Neuronal stem cell (in vitro differentiated cells): ENCODE data around the gene DCAF7.

Source experiments
- DNase-seq: peaks from one replicate; pipeline ENCODE4 v3.0.0-alpha.2; 2013; ENCODE audit warnings: low spot score
- H2AFZ ChIP-seq: one replicate; pipeline ENCODE4 v1.6.1; 2013; ENCODE audit warnings: mild to moderate bottlenecking, low read length, inconsistent platforms
- H2AK5ac ChIP-seq: 2 replicates; pipeline ENCODE4 v1.6.1; 2013; ENCODE audit warnings: low read depth, mild to moderate bottlenecking, inconsistent platforms, low read length, moderate library complexity, mixed read lengths
- H2BK120ac ChIP-seq: 2 replicates; pipeline ENCODE4 v1.6.1; 2013; ENCODE audit warnings: low read depth, mild to moderate bottlenecking, inconsistent platforms, low read length, moderate library complexity, mixed read lengths
- H2BK12ac ChIP-seq: one replicate; pipeline ENCODE4 v1.6.1; 2013; ENCODE audit warnings: low read length, inconsistent platforms
- H2BK15ac ChIP-seq: 2 replicates; pipeline ENCODE4 v1.6.1; 2013; ENCODE audit warnings: mild to moderate bottlenecking, low read length, inconsistent platforms, mixed read lengths
- H2BK5ac ChIP-seq: one replicate; pipeline ENCODE4 v1.6.1; 2013; ENCODE audit warnings: inconsistent platforms, mild to moderate bottlenecking, low read length, moderate library complexity
- H3K14ac ChIP-seq: one replicate; pipeline ENCODE4 v1.6.1; 2013; ENCODE audit warnings: low read length, inconsistent platforms
- H3K18ac ChIP-seq: 2 replicates; pipeline ENCODE4 v1.6.1; 2013; ENCODE audit warnings: low read length, inconsistent platforms
- H3K23ac ChIP-seq: 2 replicates; pipeline ENCODE4 v1.6.1; 2013; ENCODE audit warnings: low read depth, mild to moderate bottlenecking, mixed read lengths, low read length, inconsistent platforms; ENCODE audit not compliant: poor library complexity
- H3K27ac ChIP-seq: replicated peaks from 3 replicates; pipeline ENCODE4 v1.5.1; 2013; ENCODE audit warnings: low read length, inconsistent platforms
- H3K27me3 ChIP-seq, 3 experiments: 2 replicates each; pipeline ENCODE4 v1.6.1; 2013; ENCODE audit warnings: low read length in 3 of 3, mild to moderate bottlenecking in 2 of 3, inconsistent platforms in 1 of 3, low read depth in 1 of 3, mixed read lengths in 1 of 3, moderate library complexity in 1 of 3; ENCODE audit not compliant: control insufficient read depth in 3 of 3, insufficient read depth in 3 of 3
- H3K36me3 ChIP-seq, 2 donors: replicated peaks in 1 of 2; 2 replicates each; pipeline ENCODE4 v1.6.1; 2013; ENCODE audit warnings: low read length in 2 of 2; ENCODE audit not compliant: control insufficient read depth in 2 of 2, insufficient read depth in 2 of 2
- H3K4ac ChIP-seq: 2 replicates; pipeline ENCODE4 v1.6.1; 2013; ENCODE audit warnings: inconsistent platforms, mild to moderate bottlenecking, low read length, moderate library complexity
- H3K4me1 ChIP-seq, 2 donors: 1 replicate in 1 of 2; 2 replicates in 1 of 2; pipeline ENCODE4 v1.6.1; 2013; ENCODE audit warnings: low read length in 2 of 2, low read depth in 1 of 2; ENCODE audit not compliant: control insufficient read depth in 2 of 2, insufficient read depth in 1 of 2
- H3K4me2 ChIP-seq: one replicate; pipeline ENCODE4 v1.6.1; 2013; ENCODE audit warnings: mild to moderate bottlenecking, low read length, inconsistent platforms; ENCODE audit not compliant: insufficient read depth, poor library complexity, severe bottlenecking
- H3K4me3 ChIP-seq, 2 donors: 2 replicates each; pipeline ENCODE4 v1.5.1; 2013; ENCODE audit warnings: low read length in 2 of 2, mild to moderate bottlenecking in 2 of 2, inconsistent platforms in 1 of 2, moderate library complexity in 1 of 2
- H3K79me1 ChIP-seq: one replicate; pipeline ENCODE4 v1.6.1; 2013; ENCODE audit warnings: low read depth, mild to moderate bottlenecking, inconsistent platforms, low read length, moderate library complexity
- H3K9ac ChIP-seq: one replicate; pipeline ENCODE4 v1.6.1; 2013; ENCODE audit warnings: mild to moderate bottlenecking, low read depth, low read length, inconsistent platforms; ENCODE audit not compliant: poor library complexity
- H3K9me3 ChIP-seq, 2 donors: replicated peaks in 1 of 2; 2 replicates each; pipeline versions ENCODE3 to v1.6.1; 2013; ENCODE audit warnings: low read length in 2 of 2, mild to moderate bottlenecking in 2 of 2, inconsistent platforms in 1 of 2, low read depth in 1 of 2, mixed read lengths in 1 of 2, moderate library complexity in 1 of 2; ENCODE audit not compliant: control insufficient read depth in 2 of 2, insufficient read depth in 1 of 2
- H4K8ac ChIP-seq: one replicate; pipeline ENCODE4 v1.6.1; 2013; ENCODE audit warnings: low read depth, mild to moderate bottlenecking, inconsistent platforms, low read length, moderate library complexity
- H4K91ac ChIP-seq: one replicate; pipeline ENCODE4 v1.6.1; 2013; ENCODE audit warnings: low read length, low read depth, mild to moderate bottlenecking, inconsistent platforms; ENCODE audit not compliant: poor library complexity
- WGBS, 2 donors: extraction: QIAGEN DNeasy Blood & Tissue Kit; methylation state at CpG; one replicate each; pipeline ENCODE4 v1.1.7; 2013; ENCODE audit warnings: missing lambda C conversion rate in 2 of 2, mixed read lengths in 1 of 2; ENCODE audit not compliant: insufficient read length in 2 of 2, insufficient replicate concordance in 1 of 2; ENCODE audit errors: extremely low coverage in 2 of 2; 5-methylcytosine and 5-hydroxymethylcytosine counted together

DCAF7 gene

DNA sequence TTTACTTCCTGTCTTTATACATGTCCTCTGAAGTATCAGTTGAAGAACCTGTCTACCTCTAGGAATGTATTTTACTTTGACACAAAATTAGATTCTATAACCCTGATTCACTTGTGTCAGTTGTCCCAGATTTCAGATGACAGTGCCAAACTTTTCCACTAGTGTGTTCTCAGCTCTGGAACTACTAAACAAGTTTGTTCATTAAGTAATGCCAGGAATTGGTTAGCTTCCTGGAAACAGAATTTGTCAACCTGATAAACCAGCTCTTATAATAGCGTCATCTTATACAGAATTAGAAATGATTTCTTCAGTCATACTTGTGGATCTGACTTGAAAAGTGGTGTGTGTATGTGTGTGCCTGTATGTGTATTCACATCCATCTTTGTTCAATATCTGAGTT lies 79.3 kb downstream of the DCAF7 start:
- Histone ChIP-seq H4K8ac (no peak overlapping the region), H2AFZ (no peak overlapping the region), H2AK5ac (no peak overlapping the region), H3K4me1 (peaks cover 4 to 14% of the 10 kb centered on the region in 2 donors), H2BK120ac (no peak overlapping the region), H3K4me2 (no peak overlapping the region), H2BK15ac (no peak overlapping the region), H3K4ac (no peak overlapping the region), H3K14ac (no peak overlapping the region), H3K4me3 (no peak overlapping the region), H3K23ac (no peak overlapping the region), H3K79me1 (peaks cover 2% of the 10 kb centered on the region), H3K27me3 (no peaks in the 10 kb centered on the region), H3K27ac (no peak overlapping the region), H2BK5ac (no peak overlapping the region), H3K9me3 (no peaks in the 10 kb centered on the region), H3K36me3 (peaks cover 0 to 25% of the 10 kb centered on the region in 2 donors), H4K91ac (no peak overlapping the region), H3K18ac (no peak overlapping the region), H3K9ac (no peak overlapping the region), H2BK12ac (no peak overlapping the region)
- no peak for DNase-seq
- no CpG with 5 or more reads among the region's 1 CpG for WGBS, 2 donors

DNA sequence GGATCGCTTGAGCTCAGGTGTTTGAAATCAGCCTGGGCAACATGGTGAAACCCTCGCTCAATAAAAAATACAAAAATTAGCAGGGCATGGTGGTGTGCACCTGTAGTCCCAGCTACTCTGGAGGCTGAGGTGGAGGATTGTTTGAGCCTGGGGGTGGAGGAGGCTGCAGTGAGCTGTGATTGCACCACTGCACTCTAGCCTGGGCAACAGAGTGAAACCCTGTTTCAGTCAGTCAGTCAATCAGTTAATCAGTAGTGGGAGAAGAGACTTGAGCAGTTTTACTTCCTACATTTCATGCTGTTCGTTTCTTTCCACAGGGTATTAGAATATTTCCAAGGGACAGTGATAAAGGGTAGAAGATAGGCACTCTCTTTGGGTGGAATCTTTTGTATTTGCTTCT lies 80.8 kb downstream of the DCAF7 start:
- H3K27ac ChIP-seq = no peak overlapping the region
- H2BK15ac ChIP-seq = no peak overlapping the region
- no peak overlapping the region for H4K91ac ChIP-seq
- WGBS, 2 donors = no CpG with 5 or more reads among the region's 3 CpGs
- H2BK120ac ChIP-seq = no peak overlapping the region
- no peak overlapping the region for H2BK12ac ChIP-seq
- DNase-seq = no peak
- no peak overlapping the region for H2AK5ac ChIP-seq
- no peak overlapping the region for H3K23ac ChIP-seq
- peaks cover 0 to 39% of the 10 kb centered on the region in 2 donors for H3K36me3 ChIP-seq
- no peak overlapping the region for H2AFZ ChIP-seq
- H3K79me1 ChIP-seq = peaks cover 2% of the 10 kb centered on the region
- no peak overlapping the region for H3K9ac ChIP-seq
- H3K9me3 ChIP-seq = no peaks in the 10 kb centered on the region
- H3K18ac ChIP-seq = no peak overlapping the region
- H4K8ac ChIP-seq = no peak overlapping the region
- no peak overlapping the region for H3K4me2 ChIP-seq
- peaks cover 4 to 12% of the 10 kb centered on the region in 2 donors for H3K4me1 ChIP-seq
- H3K4ac ChIP-seq = no peak overlapping the region
- H2BK5ac ChIP-seq = no peak overlapping the region
- no peak overlapping the region for H3K14ac ChIP-seq
- H3K4me3 ChIP-seq = no peak overlapping the region
- no peaks in the 10 kb centered on the region for H3K27me3 ChIP-seq

DNA sequence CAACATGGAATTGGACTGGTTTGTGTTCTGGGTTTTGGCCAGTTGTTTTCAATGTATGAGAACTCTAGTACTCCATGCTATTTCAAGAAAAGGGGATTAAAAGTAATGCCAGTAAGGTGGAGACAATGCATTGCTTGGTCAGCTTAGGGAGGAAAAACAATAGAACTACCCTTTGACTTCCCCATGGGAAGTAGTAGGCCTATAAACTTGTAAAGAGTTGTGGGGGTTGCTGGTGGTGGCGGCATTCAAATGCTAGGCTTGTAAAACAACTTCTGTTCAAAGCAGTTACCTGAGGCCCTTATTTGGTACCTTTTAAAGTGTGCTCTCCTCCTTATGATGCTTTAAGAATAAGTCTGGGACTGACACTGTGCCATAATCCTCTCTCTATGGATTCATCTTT lies 81.3 kb downstream of the DCAF7 start:
- peaks cover 4 to 12% of the 10 kb centered on the region in 2 donors for H3K4me1 ChIP-seq
- H2BK15ac ChIP-seq = no peak overlapping the region
- peaks cover 0 to 45% of the 10 kb centered on the region in 2 donors for H3K36me3 ChIP-seq
- H3K27me3 ChIP-seq = no peaks in the 10 kb centered on the region
- WGBS, 2 donors = no CpG with 5 or more reads among the region's 1 CpG
- H3K4ac ChIP-seq = no peak overlapping the region
- no peak overlapping the region for H4K91ac ChIP-seq
- no peak overlapping the region for H3K14ac ChIP-seq
- peaks cover 2% of the 10 kb centered on the region for H3K79me1 ChIP-seq
- H2AFZ ChIP-seq = no peak overlapping the region
- no peak overlapping the region for H3K4me3 ChIP-seq
- H2BK5ac ChIP-seq = no peak overlapping the region
- H2AK5ac ChIP-seq = no peak overlapping the region
- H2BK12ac ChIP-seq = no peak overlapping the region
- no peak overlapping the region for H3K23ac ChIP-seq
- H2BK120ac ChIP-seq = no peak overlapping the region
- no peak overlapping the region for H3K9ac ChIP-seq
- no peak overlapping the region for H3K4me2 ChIP-seq
- no peak overlapping the region for H4K8ac ChIP-seq
- no peak overlapping the region for H3K27ac ChIP-seq
- no peaks in the 10 kb centered on the region for H3K9me3 ChIP-seq
- no peak overlapping the region for H3K18ac ChIP-seq
- DNase-seq = no peak

DNA sequence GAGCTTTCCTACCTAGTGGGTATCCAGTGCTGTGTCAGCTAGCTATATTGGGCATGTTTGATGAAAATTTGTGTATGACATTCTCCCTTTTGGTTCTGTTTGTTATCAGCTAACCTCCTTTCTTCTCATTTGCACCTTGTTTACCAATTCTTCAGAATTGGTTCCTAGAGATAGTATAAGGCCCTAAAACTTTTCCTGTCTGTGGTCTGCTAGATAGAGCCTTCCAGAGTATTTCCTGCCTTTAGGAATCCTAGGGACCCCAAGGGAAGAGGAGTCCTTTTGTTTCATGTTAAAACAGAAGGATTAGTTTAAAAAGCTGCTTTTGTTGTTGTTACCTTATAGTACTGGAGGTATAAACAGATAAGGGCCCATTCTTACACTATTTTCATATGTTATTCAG lies 83.5 kb downstream of the DCAF7 start:
- H3K4me2 ChIP-seq = no peak overlapping the region
- H3K27me3 ChIP-seq = no peaks in the 10 kb centered on the region
- H4K91ac ChIP-seq = no peak overlapping the region
- no peak overlapping the region for H3K27ac ChIP-seq
- no peak overlapping the region for H3K14ac ChIP-seq
- no peak overlapping the region for H3K4ac ChIP-seq
- H2BK120ac ChIP-seq = no peak overlapping the region
- no peak overlapping the region for H3K4me3 ChIP-seq
- H3K23ac ChIP-seq = no peak overlapping the region
- H2BK15ac ChIP-seq = no peak overlapping the region
- H3K4me1 ChIP-seq = peaks cover 4 to 12% of the 10 kb centered on the region in 2 donors
- H2BK12ac ChIP-seq = no peak overlapping the region
- no peaks in the 10 kb centered on the region for H3K79me1 ChIP-seq
- H3K36me3 ChIP-seq = peaks cover 0 to 60% of the 10 kb centered on the region in 2 donors
- no peak overlapping the region for H2AK5ac ChIP-seq
- no peaks in the 10 kb centered on the region for H3K9me3 ChIP-seq
- no peak for DNase-seq
- no peak overlapping the region for H4K8ac ChIP-seq
- no peak overlapping the region for H3K9ac ChIP-seq
- no peak overlapping the region for H2BK5ac ChIP-seq
- peak overlapping the region; percentile 13 for H2AFZ ChIP-seq
- H3K18ac ChIP-seq = no peak overlapping the region
